SKM-1 (cell line): Measurements from ENCODE around the gene C1GALT1.
"Not testable (repeated sequence)": the region's sequence is repeated elsewhere in the genome, so short reads cannot be mapped to it uniquely, and the experiment has no call there.

Source experiments
- DNase-seq: peaks from one replicate; lab custom pipeline; 2025; ENCODE audit not compliant: unreplicated experiment; lab: John Stamatoyannopoulos, UW

C1GALT1 gene

GRCh38 chr7:7199592-7199991 is 17.2 kb downstream of the C1GALT1 start:
- not testable (repeated sequence) for DNase-seq

- DNase-seq: not testable (repeated sequence)
Measured at GRCh38 chr7:7200255-7200654, 17.9 kb downstream of the C1GALT1 start.

- DNase-seq: no peak
Measured at GRCh38 chr7:7201578-7202374, 19.4 kb downstream of the C1GALT1 start.

DNA sequence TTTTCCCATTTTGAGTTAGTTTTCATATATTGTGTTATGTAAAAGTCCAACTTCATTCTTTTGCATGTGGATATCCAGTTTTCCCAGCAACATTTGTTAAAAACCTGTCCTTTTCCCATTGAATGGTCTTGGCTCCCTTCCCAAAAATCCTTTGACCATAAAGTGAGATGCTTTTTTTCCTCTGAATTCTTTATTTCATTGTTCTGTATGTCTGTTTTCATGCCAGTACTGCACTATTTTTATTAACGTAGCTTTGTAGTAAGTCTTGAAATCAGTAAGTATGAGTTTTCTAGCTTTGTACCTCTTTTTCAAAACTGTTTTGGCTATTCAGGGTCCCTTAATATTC is 20.0 kb downstream of the C1GALT1 start:
- DNase-seq: no peak

DNA sequence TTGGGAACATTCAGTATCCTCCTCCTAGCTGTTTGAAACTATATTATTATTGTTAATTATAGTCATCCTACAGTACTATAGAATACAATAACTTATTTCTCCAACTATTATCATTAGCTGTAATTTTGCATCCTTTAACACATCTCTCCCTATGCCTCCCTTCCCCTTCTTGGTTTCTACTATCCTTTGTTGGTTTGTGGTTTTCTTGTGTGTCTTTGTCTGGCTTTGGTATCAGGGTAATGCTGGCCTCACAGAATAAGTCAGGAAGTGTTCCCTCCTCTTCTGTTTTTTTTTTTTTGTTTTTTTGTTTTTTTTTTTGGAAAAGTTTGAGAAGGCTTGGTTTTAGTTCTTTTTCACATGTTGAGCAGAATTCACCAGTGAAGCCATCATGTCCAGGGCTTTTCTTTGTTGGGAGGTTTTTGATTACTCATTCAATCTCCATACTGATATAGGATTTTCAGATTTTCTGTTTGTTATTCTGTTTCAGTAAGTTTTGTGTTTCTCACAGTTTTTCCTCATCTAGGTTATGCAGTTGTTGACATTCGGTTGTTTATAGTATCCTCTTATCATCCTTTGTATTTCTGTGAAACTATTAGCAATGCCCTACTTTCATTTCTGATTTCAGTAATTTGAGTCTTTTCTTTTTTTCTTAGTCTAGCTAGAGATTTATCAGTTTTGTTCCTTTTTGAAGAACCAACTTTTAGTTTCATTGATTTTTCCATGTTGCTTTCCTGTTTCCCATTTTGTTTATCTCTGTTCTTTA is 21.6 kb downstream of the C1GALT1 start:
- no peak for DNase-seq

GRCh38 chr7:7207876-7208275 is 25.5 kb downstream of the C1GALT1 start:
- DNase-seq: no peak

- no peak for DNase-seq
Measured at GRCh38 chr7:7208520-7208919, 26.2 kb downstream of the C1GALT1 start.

DNA sequence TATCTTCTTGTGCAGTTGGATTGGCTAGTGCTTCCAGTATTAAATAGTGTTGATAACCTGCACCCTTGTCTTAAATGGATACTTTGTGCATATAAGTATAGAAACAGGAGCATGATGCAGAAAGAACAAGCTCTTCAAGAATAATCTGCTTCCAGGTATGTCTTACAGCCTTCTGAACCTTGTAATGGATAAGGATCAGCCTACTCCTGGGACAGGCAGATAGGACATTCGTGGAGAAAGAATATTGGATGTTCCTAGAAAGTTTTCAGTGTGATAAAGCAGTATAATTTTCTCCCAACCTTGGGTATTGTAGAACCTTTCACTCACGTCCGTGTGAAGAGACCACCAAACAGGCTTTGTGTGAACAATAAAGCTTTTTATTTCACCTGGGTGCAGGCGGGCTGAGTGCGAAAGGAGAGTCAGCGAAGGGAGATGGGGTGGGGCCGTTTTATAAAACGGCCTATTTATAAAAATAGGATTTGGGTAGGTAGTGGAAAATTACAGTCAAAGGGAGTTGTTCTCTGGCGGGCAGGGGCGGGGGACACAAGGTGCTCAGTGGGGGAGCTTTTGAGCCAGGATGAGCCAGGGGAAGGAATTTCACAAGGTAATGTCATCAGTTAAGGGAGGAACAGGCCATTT is 27.2 kb downstream of the C1GALT1 start:
- DNase-seq: no peak

- no peak for DNase-seq
Measured at GRCh38 chr7:7210475-7211237, 28.3 kb downstream of the C1GALT1 start.

DNA sequence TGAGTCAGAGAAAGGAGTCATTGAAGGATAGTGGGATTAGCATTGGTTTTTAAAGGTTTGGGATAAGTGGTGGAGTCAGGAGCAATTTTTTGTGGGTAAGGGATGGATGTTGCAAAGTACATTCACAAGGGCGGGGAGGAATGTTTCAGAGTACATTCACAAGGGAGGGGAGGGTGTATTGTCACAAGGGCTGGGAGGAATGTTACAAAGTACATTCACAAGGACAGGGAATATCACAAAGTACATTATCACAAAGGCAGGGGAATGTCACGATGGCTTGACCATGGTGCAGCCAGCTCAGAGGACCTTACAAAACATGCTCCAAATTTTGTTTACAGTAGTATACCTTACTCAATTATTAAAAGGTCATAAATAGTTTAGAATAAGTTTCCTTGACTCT is 30.3 kb downstream of the C1GALT1 start:
- no peak for DNase-seq

DNA sequence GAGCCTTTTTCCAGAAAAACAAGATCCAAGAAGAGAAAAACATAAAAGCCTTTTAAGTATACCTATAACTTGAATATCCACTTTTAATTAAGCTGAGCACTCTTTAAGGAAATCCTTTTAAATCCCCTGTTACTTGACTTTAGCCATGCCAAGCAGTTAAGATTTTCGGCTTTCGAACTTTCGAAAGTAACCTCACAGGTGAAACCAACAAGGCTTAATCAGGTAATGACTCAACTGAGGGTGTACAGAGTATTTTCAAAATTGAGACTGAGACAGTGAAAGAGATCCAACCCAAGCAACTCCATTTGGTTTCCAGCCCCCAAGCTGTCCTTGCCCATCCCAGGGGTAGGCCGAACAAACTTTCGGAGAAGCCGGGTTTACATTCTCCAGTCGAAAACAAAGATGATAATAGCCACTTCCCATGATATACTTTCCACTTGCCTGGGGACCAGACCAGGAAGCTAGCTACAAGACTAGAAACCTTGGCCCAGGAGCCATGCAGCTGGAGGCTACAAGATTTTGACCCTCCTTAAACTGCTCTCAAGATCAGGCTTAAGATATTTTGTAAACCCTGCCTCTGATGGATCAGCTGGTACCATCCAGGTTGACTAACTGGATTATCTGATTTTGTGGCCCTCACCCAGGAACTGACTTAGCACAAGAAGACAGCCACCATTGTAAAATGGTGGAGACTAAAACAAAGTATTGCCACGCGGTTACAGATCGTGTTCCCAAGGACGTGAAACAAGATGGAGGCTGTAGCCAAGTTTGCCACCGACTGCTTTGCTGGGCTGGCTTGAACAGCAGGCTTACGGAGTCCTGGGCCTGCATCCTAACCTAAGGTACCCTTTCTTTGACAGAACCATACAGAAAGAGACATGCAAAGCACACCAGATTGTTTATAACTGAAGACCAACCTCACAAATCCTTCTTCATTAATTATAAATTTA is 32.3 kb downstream of the C1GALT1 start:
- DNase-seq: no peak

- no peak for DNase-seq
Measured at GRCh38 chr7:7216279-7216678, 33.9 kb downstream of the C1GALT1 start.

GRCh38 chr7:7219216-7219615 is 36.9 kb downstream of the C1GALT1 start:
- DNase-seq: no peak

- no peak for DNase-seq
Measured at GRCh38 chr7:7220821-7221220, 38.5 kb downstream of the C1GALT1 start.

- no peak for DNase-seq
Measured at GRCh38 chr7:7221599-7222038, 39.3 kb downstream of the C1GALT1 start.

DNA sequence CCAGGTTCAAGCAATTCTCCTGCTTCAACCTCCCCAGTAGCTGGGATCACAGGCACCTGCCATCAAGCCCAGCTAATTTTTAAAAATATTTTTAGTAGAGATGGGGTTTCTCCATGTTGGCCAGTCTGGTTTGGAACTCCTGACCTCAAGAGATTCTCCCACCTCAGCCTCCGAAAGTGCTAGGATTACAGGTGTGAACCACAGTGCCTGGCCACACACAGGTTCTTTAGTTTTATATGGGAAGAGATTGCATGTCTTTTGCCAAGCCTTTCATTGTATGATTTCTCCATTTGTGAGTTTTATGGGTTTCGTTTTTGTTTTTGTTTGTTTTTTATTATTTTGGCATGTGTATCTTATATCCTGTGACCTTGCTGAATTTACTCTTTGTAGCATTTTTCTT is 40.9 kb downstream of the C1GALT1 start:
- no peak for DNase-seq

DNA sequence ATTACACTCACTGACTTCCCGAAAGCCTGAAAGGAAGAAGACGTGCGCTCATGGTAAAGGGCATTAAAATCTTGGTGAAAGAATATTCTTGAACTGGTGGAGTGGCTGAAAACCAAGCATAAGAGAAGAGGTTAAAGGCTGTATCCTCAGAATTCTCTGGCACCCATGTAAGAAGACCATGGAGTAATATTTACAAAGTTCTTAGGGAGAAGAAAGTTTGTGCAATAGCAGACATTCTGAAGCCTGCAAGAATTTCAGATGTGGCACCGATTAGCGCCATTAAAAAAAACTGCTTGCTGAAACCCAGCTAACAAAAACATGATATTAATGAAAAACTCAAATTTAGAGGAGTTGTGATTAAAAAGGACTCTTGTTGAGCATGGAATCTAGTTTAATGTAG is 44.1 kb downstream of the C1GALT1 start:
- no peak for DNase-seq

DNA sequence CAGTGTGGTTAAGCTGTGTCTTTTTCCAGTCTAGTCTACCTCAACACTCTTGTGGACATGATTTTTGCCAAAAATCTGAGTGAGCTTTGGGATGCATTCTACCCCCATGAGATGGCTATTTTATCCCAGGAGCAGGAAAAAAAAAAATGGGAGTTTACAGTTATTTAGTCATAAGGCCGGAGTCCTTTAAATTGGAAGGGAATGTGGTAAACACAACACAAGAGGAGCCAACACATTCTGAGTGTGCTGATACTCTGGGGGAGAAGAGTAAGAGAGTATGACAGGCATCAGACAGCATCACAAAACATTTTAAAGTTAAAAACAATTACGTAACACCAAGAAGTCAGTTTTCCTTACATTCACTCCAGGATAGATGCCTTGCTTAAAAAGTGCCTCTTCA is 46.1 kb downstream of the C1GALT1 start:
- DNase-seq: no peak

GRCh38 chr7:7228967-7229366 is 46.6 kb downstream of the C1GALT1 start:
- no peak for DNase-seq

DNA sequence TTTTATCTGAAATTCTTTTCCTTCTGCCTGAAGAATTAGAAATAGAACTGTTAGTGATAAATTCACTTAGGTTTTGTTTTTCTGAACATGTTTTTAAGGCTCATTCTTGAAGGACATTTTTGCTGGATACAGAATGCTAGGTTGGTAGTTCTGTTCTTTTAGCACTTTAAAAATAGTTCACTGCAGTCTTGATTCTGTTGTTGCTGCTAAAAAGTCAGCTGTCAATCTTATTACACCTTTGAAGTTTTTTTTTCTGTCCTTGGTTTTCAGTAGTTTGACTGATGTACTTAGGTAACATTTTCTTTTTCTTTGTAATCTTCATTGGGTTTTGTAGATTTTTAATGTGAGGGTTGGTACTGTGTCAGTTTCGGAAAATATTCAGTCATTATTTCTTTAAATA is 48.7 kb downstream of the C1GALT1 start:
- no peak for DNase-seq
